Natural killer cell (primary cell): Measurements from ENCODE around the gene SV2B. TPM values are rescaled to one million over a fixed set of nuclear protein-coding genes. Genes with fewer than 3 reads are reported as not detected.

Experiments
- ATAC-seq, 3 donors: fragments of 150-1000 bp in 2 of 3; fragments of 200-7000 bp in 1 of 3; cut with Tn5 transposase; 1 replicate in 1 of 3; 2 replicates in 2 of 3; pipeline ENCODE4 v1.10.0; 2021; ENCODE audit warnings: mild to moderate bottlenecking in 2 of 3, moderate library complexity in 2 of 3
- DNase-seq, 2 donors: peaks; one replicate each; pipeline versions ENCODE4 v3.0.0 to v3.0.0-alpha.2; 2013 to 2021; ENCODE audit warnings: mixed read lengths in 1 of 2
- H3K27ac ChIP-seq: one replicate; pipeline ENCODE4 v1.5.1; 2013; ENCODE audit warnings: mild to moderate bottlenecking, low read length
- H3K27me3 ChIP-seq: one replicate; pipeline ENCODE4 v1.6.1; 2013; ENCODE audit warnings: low read length; ENCODE audit not compliant: control insufficient read depth, insufficient read depth
- H3K36me3 ChIP-seq: one replicate; pipeline ENCODE4 v1.6.1; 2013; ENCODE audit warnings: low read length; ENCODE audit not compliant: control insufficient read depth, insufficient read depth
- H3K4me1 ChIP-seq: one replicate; pipeline ENCODE4 v1.6.1; 2013; ENCODE audit warnings: low read length; ENCODE audit not compliant: control insufficient read depth, insufficient read depth
- H3K4me3 ChIP-seq: one replicate; pipeline ENCODE4 v1.5.1; 2013; ENCODE audit warnings: low read length
- H3K9me3 ChIP-seq: one replicate; pipeline ENCODE4 v1.6.1; 2013; ENCODE audit warnings: low read length; ENCODE audit not compliant: control insufficient read depth, insufficient read depth
- H3K27ac Mint-ChIP-seq, 2 donors: one replicate each; pipeline ENCODE4 v1.8.0; 2022; ENCODE audit warnings: mild to moderate bottlenecking in 2 of 2, mixed read lengths in 2 of 2, moderate library complexity in 1 of 2
- H3K27me3 Mint-ChIP-seq, 2 donors: one replicate each; pipeline ENCODE4 v1.8.0; 2022; ENCODE audit warnings: low read depth in 2 of 2, mixed read lengths in 2 of 2
- H3K36me3 Mint-ChIP-seq: one replicate; pipeline ENCODE4 v1.8.0; 2022; ENCODE audit warnings: mixed read lengths
- H3K4me1 Mint-ChIP-seq, 2 donors: one replicate each; pipeline ENCODE4 v1.8.0; 2022; ENCODE audit warnings: mixed read lengths in 2 of 2
- H3K4me3 Mint-ChIP-seq: one replicate; pipeline ENCODE4 v1.8.0; 2022; ENCODE audit warnings: mild to moderate bottlenecking, moderate library complexity, mixed read lengths
- H3K9me3 Mint-ChIP-seq, 2 donors: one replicate each; pipeline ENCODE4 v1.8.0; 2022; ENCODE audit warnings: mixed read lengths in 2 of 2
- WGBS: methylation state at CpG from one replicate; pipeline ENCODE4 v1.1.7; 2013; ENCODE audit warnings: missing lambda C conversion rate; ENCODE audit not compliant: insufficient coverage; 5-methylcytosine and 5-hydroxymethylcytosine counted together
- intact Hi-C: fragments of 100-400 bp; cut with micrococcal nuclease; formaldehyde crosslinking; loops from one replicate; pipeline ENCODE4 v1.14.2; 2022
- total RNA-seq, 4 donors: library from RNA; stranded (reverse); fragments of 120-200 nt in 1 of 4; gene quantifications; one replicate each; pipeline versions ENCODE4 v1.2.3 to v1.2.4, GENCODE V29; 2013 to 2022
- TF ChIP-seq, protein P1 (sequence below): fragments of 200-600 bp; IDR thresholded peaks from one replicate; pipeline ENCODE4 v1.8.0; 2022; ENCODE audit warnings: antibody characterized with exemption

SV2B gene
- total RNA-seq, 3 donors from 2014 or later (not counting 1 experiment from before 2014, with no cell fraction given) = not detected

DNA sequence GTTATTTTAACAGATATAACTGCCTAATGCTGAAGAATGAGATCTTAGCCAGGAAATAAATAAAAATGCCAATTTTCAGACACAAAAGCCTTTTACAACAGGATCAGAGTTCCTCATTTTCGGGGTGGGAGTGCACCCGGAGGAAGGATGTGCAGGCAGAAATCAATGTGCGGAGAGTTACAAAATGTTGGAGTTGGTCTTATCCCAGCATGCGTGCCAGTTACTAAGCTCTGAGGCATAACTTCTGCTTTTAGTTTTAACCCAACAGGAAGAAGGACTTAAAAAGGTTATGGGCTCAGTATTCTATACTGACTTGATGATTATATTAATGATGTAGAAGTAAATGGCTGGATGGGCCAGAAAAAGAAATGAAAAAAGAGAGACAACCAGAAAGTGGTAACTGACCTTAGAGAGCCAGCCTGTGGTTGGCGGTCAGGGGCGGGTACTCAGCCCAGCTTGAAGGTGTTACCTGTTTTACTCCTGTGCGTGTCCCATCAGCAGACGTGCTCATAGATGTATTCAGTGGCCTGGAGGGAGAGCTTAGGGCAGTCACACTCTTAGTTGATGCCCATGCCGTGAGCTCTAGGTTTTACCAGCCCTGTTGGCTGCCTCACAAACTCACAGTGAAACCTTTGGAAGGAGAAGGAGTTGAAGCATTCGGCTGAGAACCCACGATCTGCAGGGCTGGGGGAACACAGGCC lies 164.7 kb downstream of the SV2B start:
- Histone ChIP-seq H3K36me3 (no peaks in the 10 kb centered on the region), H3K4me3 (no peak overlapping the region), H3K4me1 (peaks cover 3% of the 10 kb centered on the region), H3K27me3 (no peaks in the 10 kb centered on the region), H3K9me3 (no peaks in the 10 kb centered on the region), H3K27ac (no peak overlapping the region)
- 63% methylated on average over 9 of the region's 11 CpGs for WGBS
- Mint-ChIP-seq H3K9me3 (no peaks in the 10 kb centered on the region), H3K27ac (no peak overlapping the region), H3K36me3 (no peaks in the 10 kb centered on the region), H3K27me3 (peaks cover 4 to 15% of the 10 kb centered on the region in 2 donors), H3K4me1 (no peaks in the 10 kb centered on the region), H3K4me3 (no peak overlapping the region)
- intact Hi-C loops = no loop called here
- TF ChIP-seq, protein P1, sequence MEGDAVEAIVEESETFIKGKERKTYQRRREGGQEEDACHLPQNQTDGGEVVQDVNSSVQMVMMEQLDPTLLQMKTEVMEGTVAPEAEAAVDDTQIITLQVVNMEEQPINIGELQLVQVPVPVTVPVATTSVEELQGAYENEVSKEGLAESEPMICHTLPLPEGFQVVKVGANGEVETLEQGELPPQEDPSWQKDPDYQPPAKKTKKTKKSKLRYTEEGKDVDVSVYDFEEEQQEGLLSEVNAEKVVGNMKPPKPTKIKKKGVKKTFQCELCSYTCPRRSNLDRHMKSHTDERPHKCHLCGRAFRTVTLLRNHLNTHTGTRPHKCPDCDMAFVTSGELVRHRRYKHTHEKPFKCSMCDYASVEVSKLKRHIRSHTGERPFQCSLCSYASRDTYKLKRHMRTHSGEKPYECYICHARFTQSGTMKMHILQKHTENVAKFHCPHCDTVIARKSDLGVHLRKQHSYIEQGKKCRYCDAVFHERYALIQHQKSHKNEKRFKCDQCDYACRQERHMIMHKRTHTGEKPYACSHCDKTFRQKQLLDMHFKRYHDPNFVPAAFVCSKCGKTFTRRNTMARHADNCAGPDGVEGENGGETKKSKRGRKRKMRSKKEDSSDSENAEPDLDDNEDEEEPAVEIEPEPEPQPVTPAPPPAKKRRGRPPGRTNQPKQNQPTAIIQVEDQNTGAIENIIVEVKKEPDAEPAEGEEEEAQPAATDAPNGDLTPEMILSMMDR = no peak
- no peak for DNase-seq
- ATAC-seq = no peak

DNA sequence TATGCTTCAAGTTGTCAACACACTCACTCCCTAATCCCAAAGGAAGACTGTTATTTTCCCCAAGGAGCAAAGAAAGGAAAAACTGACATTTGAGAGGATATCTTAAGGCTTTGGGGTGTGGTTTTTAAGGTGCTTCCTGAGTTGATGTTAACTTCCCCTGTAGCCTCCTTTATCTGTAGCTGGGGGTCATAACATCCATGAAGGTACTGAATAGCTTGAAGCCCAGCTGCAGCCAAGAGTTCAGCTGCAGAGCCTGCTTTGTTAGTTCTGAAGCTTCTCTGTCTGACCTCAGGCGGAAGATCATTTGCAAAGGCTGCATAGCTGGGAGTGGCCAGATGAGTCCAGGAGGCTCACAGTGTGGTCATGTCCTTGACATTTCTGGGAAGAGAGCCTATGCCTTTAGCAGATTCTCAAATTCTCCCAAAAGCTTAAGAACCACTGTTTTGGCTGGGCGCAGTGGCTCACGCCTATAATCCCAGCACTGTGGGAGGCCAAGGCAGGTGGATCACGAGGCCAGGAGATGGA lies 165.4 kb downstream of the SV2B start:
- Histone ChIP-seq H3K27ac (no peak overlapping the region), H3K9me3 (no peaks in the 10 kb centered on the region), H3K4me1 (peaks cover 3% of the 10 kb centered on the region), H3K36me3 (no peaks in the 10 kb centered on the region), H3K4me3 (no peak overlapping the region), H3K27me3 (no peaks in the 10 kb centered on the region)
- no peaks in the 10 kb centered on the region for H3K4me1 Mint-ChIP-seq
- no peak for DNase-seq
- no peaks in the 10 kb centered on the region for H3K9me3 Mint-ChIP-seq
- intact Hi-C loops = no loop called here
- H3K27me3 Mint-ChIP-seq = peaks cover 4 to 22% of the 10 kb centered on the region in 2 donors
- no peak overlapping the region for H3K4me3 Mint-ChIP-seq
- no peak for ATAC-seq
- no peaks in the 10 kb centered on the region for H3K36me3 Mint-ChIP-seq
- 88% methylated on average over 4 of the region's 4 CpGs for WGBS
- no peak overlapping the region for H3K27ac Mint-ChIP-seq
- TF ChIP-seq, protein P1 = no peak

DNA sequence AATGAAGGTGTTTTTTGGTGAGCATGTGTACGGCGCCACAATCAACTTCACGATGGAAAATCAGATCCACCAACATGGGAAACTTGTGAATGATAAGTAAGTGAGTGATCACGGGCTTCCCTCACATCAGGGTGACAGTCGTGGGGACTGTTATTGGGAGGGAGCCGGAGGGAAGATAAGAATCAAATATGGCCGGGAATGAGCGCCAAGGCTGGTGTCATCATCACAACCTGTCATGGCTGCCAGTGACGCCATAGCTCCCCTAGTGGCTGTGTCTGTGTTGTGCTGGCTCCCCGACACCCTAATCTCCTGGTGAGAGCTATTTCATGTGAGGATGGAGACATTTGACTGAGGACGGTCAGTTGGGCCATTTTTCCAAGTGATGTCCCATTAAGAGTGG lies 168.5 kb downstream of the SV2B start:
- H3K27ac ChIP-seq = no peak overlapping the region
- no peak for DNase-seq
- Mint-ChIP-seq H3K27me3 (peaks cover 14 to 48% of the 10 kb centered on the region in 2 donors), H3K4me3 (no peak overlapping the region), H3K9me3 (no peaks in the 10 kb centered on the region), H3K27ac (no peak overlapping the region), H3K4me1 (peaks cover 6% of the 10 kb centered on the region in 2 donors), H3K36me3 (no peaks in the 10 kb centered on the region)
- no peak for ATAC-seq
- H3K4me1 ChIP-seq = peaks cover 3% of the 10 kb centered on the region
- no peaks in the 10 kb centered on the region for H3K36me3 ChIP-seq
- TF ChIP-seq, protein P1 = no peak
- H3K9me3 ChIP-seq = no peaks in the 10 kb centered on the region
- no peak overlapping the region for H3K4me3 ChIP-seq
- 93% methylated on average over 11 of the region's 11 CpGs for WGBS
- intact Hi-C loops = no loop called here
- no peaks in the 10 kb centered on the region for H3K27me3 ChIP-seq
